HL-60 (cell line): ENCODE measurements around the gene BGLAP.

Source experiments
- DNase-seq, 2 experiments: peaks; one replicate each; pipeline ENCODE4 v3.0.0-alpha.2; 2010 to 2020; ENCODE audit warnings: low read depth in 1 of 2, low spot score in 1 of 2
- H3K27ac ChIP-seq: fragments of 250-450 bp; sonication (Bioruptor Pico); replicated peaks from 2 replicates; pipeline ENCODE4 v1.5.1; 2020; ENCODE audit warnings: mild to moderate bottlenecking, moderate library complexity
- H3K27me3 ChIP-seq: fragments of 250-450 bp; sonication (Bioruptor Pico); 2 replicates; pipeline ENCODE4 v1.5.1; 2021; ENCODE audit warnings: mild to moderate bottlenecking, moderate library complexity; ENCODE audit not compliant: insufficient read depth, poor library complexity, severe bottlenecking
- H3K4me3 ChIP-seq: replicated peaks from 2 replicates; pipeline ENCODE4 v1.5.1; 2011; ENCODE audit warnings: mild to moderate bottlenecking, control low read depth, low read length; ENCODE audit not compliant: insufficient read depth
- CTCF ChIP-seq: IDR thresholded peaks from one replicate; pipeline ENCODE4 v1.5.1; 2011; ENCODE audit warnings: low read length, control low read depth, inconsistent platforms; ENCODE audit not compliant: insufficient read depth
- GABPA ChIP-seq: IDR thresholded peaks from 2 replicates; pipeline ENCODE4 v1.6.1; 2012; ENCODE audit warnings: low read depth
- POLR2AphosphoS5 ChIP-seq: IDR thresholded peaks from 2 replicates; pipeline ENCODE4 v1.6.1; 2012; ENCODE audit warnings: low read depth
- REST ChIP-seq: IDR thresholded peaks from 2 replicates; pipeline ENCODE4 v1.6.1; 2012; ENCODE audit warnings: low read depth; ENCODE audit not compliant: insufficient replicate concordance
- SPI1 ChIP-seq: IDR thresholded peaks from 2 replicates; pipeline ENCODE4 v1.6.1; 2012; ENCODE audit warnings: low read depth, mild to moderate bottlenecking, borderline replicate concordance

The BGLAP gene

GRCh38 chr1:156258859-156259258 is 16.9 kb downstream of the BGLAP start:
- H3K27me3 ChIP-seq, result no peaks in the 10 kb centered on the region
- H3K27ac ChIP-seq, result no peak overlapping the region
- DNase-seq, result no peak
- no peak overlapping the region for H3K4me3 ChIP-seq
- TF ChIP-seq POLR2AphosphoS5 (no peak), GABPA (no peak), REST (no peak), CTCF (no peak), SPI1 (no peak)

GRCh38 chr1:156259805-156260204 is 17.8 kb downstream of the BGLAP start:
- no peak overlapping the region for H3K4me3 ChIP-seq
- H3K27ac ChIP-seq, result no peak overlapping the region
- no peak for TF ChIP-seq SPI1
- no peak for TF ChIP-seq REST
- TF ChIP-seq GABPA, result no peak
- no peak for TF ChIP-seq POLR2AphosphoS5
- no peak for TF ChIP-seq CTCF
- no peak for DNase-seq
- no peaks in the 10 kb centered on the region for H3K27me3 ChIP-seq

GRCh38 chr1:156260896-156261295 is 18.9 kb downstream of the BGLAP start:
- DNase-seq, result no peak
- no peak for TF ChIP-seq SPI1
- no peak for TF ChIP-seq REST
- no peak for TF ChIP-seq GABPA
- no peak for TF ChIP-seq CTCF
- H3K4me3 ChIP-seq, result no peak overlapping the region
- H3K27me3 ChIP-seq, result no peaks in the 10 kb centered on the region
- H3K27ac ChIP-seq, result no peak overlapping the region
